Vagina (tissue), 2 donors: ENCODE results near the gene DIAPH3.

Experiments used
- CTCF ChIP-seq, 3 experiments: fragments of 450-650 bp in 2 of 3; fragments of 200-600 bp in 1 of 3; sonication (generic) in 1 of 3; IDR thresholded peaks; one replicate each; pipeline ENCODE4 v1.5.1; 2017 to 2019; ENCODE audit warnings: antibody characterized with exemption in 3 of 3, mild to moderate bottlenecking in 2 of 3, moderate library complexity in 2 of 3
- POLR2A ChIP-seq, 2 donors: fragments of 450-650 bp; IDR thresholded peaks; one replicate each; pipeline ENCODE4 v1.6.1; 2017; ENCODE audit warnings: antibody characterized with exemption in 2 of 2, mild to moderate bottlenecking in 2 of 2, moderate library complexity in 2 of 2
- POLR2AphosphoS5 ChIP-seq, 2 donors: sonication (generic); formaldehyde crosslinking; IDR thresholded peaks; one replicate each; pipeline ENCODE4 v1.9.0; 2017; ENCODE audit warnings: antibody characterized with exemption in 2 of 2, mild to moderate bottlenecking in 2 of 2, low read depth in 1 of 2; ENCODE audit not compliant: insufficient read depth in 1 of 2

DNA sequence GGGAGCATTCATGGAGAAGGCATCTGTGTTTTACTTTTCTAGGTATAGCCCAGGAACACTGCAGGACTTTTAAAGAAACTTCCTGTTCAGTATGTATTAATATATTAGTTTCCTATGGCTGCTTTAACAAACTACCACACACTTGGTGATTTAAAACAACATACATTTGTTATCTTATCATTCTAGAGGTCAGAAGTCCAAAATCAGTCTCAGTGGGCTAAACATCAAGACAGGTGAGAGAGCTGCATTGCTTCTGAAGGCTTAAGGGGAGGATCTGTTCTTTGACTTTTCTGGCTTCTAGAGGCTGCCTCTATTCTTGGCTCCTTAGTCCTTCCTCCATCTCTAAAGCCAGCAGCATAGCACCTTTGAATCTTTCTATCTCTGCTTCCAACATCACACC is 37.6 kb upstream of the DIAPH3 start:
- no peak for TF ChIP-seq CTCF (IDR thresholded peaks at IDR 0.05)
- no peak for TF ChIP-seq POLR2A (IDR thresholded peaks at IDR 0.05)
- TF ChIP-seq POLR2AphosphoS5 (IDR thresholded peaks at IDR 0.05; ENCODE audit: insufficient read depth in 1 of 2, low read depth in 1 of 2), result no peak
